HG02884 (cell line): ENCODE results near the gene C4A.
"Not testable (repeated sequence)": the region's sequence is repeated elsewhere in the genome, so short reads cannot be mapped to it uniquely, and the experiment has no call there.

Experiments
- ATAC-seq: cut with Tn5 transposase; IDR thresholded peaks from one replicate; pipeline ENCODE4 v1.9.1; 2021; ENCODE audit warnings: mild to moderate bottlenecking, moderate library complexity; ENCODE audit not compliant: unreplicated experiment

The C4A gene

GRCh38 chr6:31978831-31979230 lies 3.0 kb upstream of the C4A start:
- ATAC-seq, result no peak

- ATAC-seq, result no peak
Observed at GRCh38 chr6:31979238-31979898, 2.5 kb upstream of the C4A start.

GRCh38 chr6:31980195-31980876 lies 1.5 kb upstream of the C4A start:
- not testable (repeated sequence) for ATAC-seq

GRCh38 chr6:31980998-31981397 lies 859 bp upstream of the C4A start:
- ATAC-seq, result not testable (repeated sequence)

GRCh38 chr6:31989363-31989762 lies 7.5 kb downstream of the C4A start:
- ATAC-seq, result not testable (repeated sequence)

- ATAC-seq, result not testable (repeated sequence)
Observed at GRCh38 chr6:31994421-31994820, 12.6 kb downstream of the C4A start.

- not testable (repeated sequence) for ATAC-seq
Observed at GRCh38 chr6:31996385-31996784, 14.5 kb downstream of the C4A start.

GRCh38 chr6:32002546-32003268 lies 20.9 kb downstream of the C4A start:
- ATAC-seq, result not testable (repeated sequence)

GRCh38 chr6:32003301-32003700 lies 21.4 kb downstream of the C4A start:
- ATAC-seq, result not testable (repeated sequence)

GRCh38 chr6:32004393-32004792 lies 22.5 kb downstream of the C4A start:
- ATAC-seq, result not testable (repeated sequence)

- ATAC-seq, result not testable (repeated sequence)
Observed at GRCh38 chr6:32004864-32005537, 23.1 kb downstream of the C4A start.

- not testable (repeated sequence) for ATAC-seq
Observed at GRCh38 chr6:32005538-32005880, 23.7 kb downstream of the C4A start.

- ATAC-seq, result not testable (repeated sequence)
Observed at GRCh38 chr6:32005991-32006529, 24.2 kb downstream of the C4A start.

- not testable (repeated sequence) for ATAC-seq
Observed at GRCh38 chr6:32007086-32007485, 25.2 kb downstream of the C4A start.

GRCh38 chr6:32008037-32008436 lies 26.2 kb downstream of the C4A start:
- not testable (repeated sequence) for ATAC-seq

GRCh38 chr6:32008616-32009015 lies 26.8 kb downstream of the C4A start:
- not testable (repeated sequence) for ATAC-seq

GRCh38 chr6:32009537-32009936 lies 27.7 kb downstream of the C4A start:
- not testable (repeated sequence) for ATAC-seq

- ATAC-seq, result not testable (repeated sequence)
Observed at GRCh38 chr6:32010856-32011530, 29.1 kb downstream of the C4A start.

GRCh38 chr6:32012941-32013617 lies 31.2 kb downstream of the C4A start:
- ATAC-seq, result not testable (repeated sequence)

- ATAC-seq, result not testable (repeated sequence)
Observed at GRCh38 chr6:32013738-32014137, 31.9 kb downstream of the C4A start.
